ENCODE results near the gene CAST. TPM values are rescaled to one million over a fixed set of nuclear protein-coding genes. Genes with fewer than 3 reads are reported as not detected.
"Not testable (repeated sequence)": the region's sequence is repeated elsewhere in the genome, so short reads cannot be mapped to it uniquely, and the experiment has no call there.

The CAST gene
- 88.2 and 149 TPM in 2 replicates for total RNA-seq (2014; rRNA removed; shearing (Covaris generic))

- DNase-seq (ENCODE audit: low read depth) = peak; percentile 96
Observed at GRCh38 chr5:96661855-96662724, at the start of gene CAST. Gene CAST (plus strand): TSS chr5:96662376. CDS start chr5:96662423, 47 bp downstream.

GRCh38 chr5:96614110-96614691 lies 48.0 kb upstream of the CAST start:
- peak; percentile 95 for DNase-seq (ENCODE audit: low read depth)

- no peak for DNase-seq (ENCODE audit: low read depth)
Observed at GRCh38 chr5:96615223-96615622, 47.0 kb upstream of the CAST start.

- DNase-seq (ENCODE audit: low read depth) = no peak
Observed at GRCh38 chr5:96616801-96617200, 45.4 kb upstream of the CAST start.

GRCh38 chr5:96618311-96619016 lies 43.7 kb upstream of the CAST start:
- not testable (repeated sequence) for DNase-seq (ENCODE audit: low read depth)

GRCh38 chr5:96619946-96620345 lies 42.2 kb upstream of the CAST start:
- no peak for DNase-seq (ENCODE audit: low read depth)

GRCh38 chr5:96624596-96624995 lies 37.6 kb upstream of the CAST start:
- peak; percentile 32 for DNase-seq (ENCODE audit: low read depth)

GRCh38 chr5:96625365-96625764 lies 36.8 kb upstream of the CAST start:
- no peak for DNase-seq (ENCODE audit: low read depth)

- DNase-seq (ENCODE audit: low read depth) = peak; percentile 87
Observed at GRCh38 chr5:96626956-96627355, 35.2 kb upstream of the CAST start.

- peak; percentile 40 for DNase-seq (ENCODE audit: low read depth)
Observed at GRCh38 chr5:96627792-96628398, 34.3 kb upstream of the CAST start.

- DNase-seq (ENCODE audit: low read depth) = no peak
Observed at GRCh38 chr5:96628406-96628805, 33.8 kb upstream of the CAST start.

GRCh38 chr5:96629774-96630173 lies 32.4 kb upstream of the CAST start:
- peak; percentile 95 for DNase-seq (ENCODE audit: low read depth)

GRCh38 chr5:96633820-96634219 lies 28.4 kb upstream of the CAST start:
- DNase-seq (ENCODE audit: low read depth) = no peak

GRCh38 chr5:96634881-96635280 lies 27.3 kb upstream of the CAST start:
- no peak for DNase-seq (ENCODE audit: low read depth)

GRCh38 chr5:96636046-96636445 lies 26.1 kb upstream of the CAST start:
- no peak for DNase-seq (ENCODE audit: low read depth)

GRCh38 chr5:96636594-96636993 lies 25.6 kb upstream of the CAST start:
- no peak for DNase-seq (ENCODE audit: low read depth)

GRCh38 chr5:96637196-96637595 lies 25.0 kb upstream of the CAST start:
- DNase-seq (ENCODE audit: low read depth) = no peak

- DNase-seq (ENCODE audit: low read depth) = no peak
Observed at GRCh38 chr5:96638561-96638960, 23.6 kb upstream of the CAST start.

GRCh38 chr5:96640696-96641095 lies 21.5 kb upstream of the CAST start:
- no peak for DNase-seq (ENCODE audit: low read depth)

- DNase-seq (ENCODE audit: low read depth) = peak; percentile 55
Observed at GRCh38 chr5:96641368-96642280, 20.6 kb upstream of the CAST start.

- DNase-seq (ENCODE audit: low read depth) = no peak
Observed at GRCh38 chr5:96642281-96642640, 19.9 kb upstream of the CAST start.
